HG03095 (cell line): ENCODE data around the gene SFTPA2.
"Not testable (repeated sequence)": the region's sequence is repeated elsewhere in the genome, so short reads cannot be mapped to it uniquely, and the experiment has no call there.

Experiments used
- ATAC-seq: cut with Tn5 transposase; IDR thresholded peaks from one replicate; pipeline ENCODE4 v1.9.1; 2021; ENCODE audit warnings: moderate library complexity; ENCODE audit not compliant: unreplicated experiment

SFTPA2 gene

DNA sequence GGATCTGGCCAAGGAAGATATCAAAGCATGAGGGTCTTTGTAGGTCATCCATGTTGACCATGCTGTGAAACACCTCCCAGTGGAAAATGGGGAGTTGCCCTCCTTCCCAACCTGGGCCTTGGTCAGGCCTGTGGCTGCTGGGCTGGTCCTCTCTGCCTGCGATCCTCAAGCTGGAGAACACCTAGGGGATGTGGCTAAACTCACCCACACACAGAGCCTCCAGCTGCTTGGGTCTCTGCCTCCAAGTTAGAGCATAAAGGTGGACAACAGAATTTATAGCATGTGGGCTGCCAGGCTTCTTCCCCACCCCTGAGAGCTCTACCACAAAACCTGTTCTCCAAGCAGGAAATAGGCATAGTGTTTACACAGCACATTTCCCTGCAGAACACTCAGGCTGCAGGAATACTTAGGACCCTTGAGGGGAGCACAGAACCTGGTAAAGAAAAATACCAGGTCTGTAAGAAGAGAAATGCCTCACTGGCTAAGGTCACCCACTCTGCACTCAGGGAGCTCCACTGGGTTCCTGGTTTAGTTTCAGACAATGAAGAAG, at the start of gene SFTPA2:
SFTPA2 (minus strand) TSS at position 248 of the 550 bp plus-strand sequence. CDS start 924 bp downstream, outside the sequence.
- no peak for ATAC-seq

GRCh38 chr10:79608505-79609375, 48.5 kb upstream of the SFTPA2 start:
- no peak for ATAC-seq

- ATAC-seq: no peak
These were observed 45.1 kb upstream of the SFTPA2 start for GRCh38 chr10:79605308-79605707.

DNA sequence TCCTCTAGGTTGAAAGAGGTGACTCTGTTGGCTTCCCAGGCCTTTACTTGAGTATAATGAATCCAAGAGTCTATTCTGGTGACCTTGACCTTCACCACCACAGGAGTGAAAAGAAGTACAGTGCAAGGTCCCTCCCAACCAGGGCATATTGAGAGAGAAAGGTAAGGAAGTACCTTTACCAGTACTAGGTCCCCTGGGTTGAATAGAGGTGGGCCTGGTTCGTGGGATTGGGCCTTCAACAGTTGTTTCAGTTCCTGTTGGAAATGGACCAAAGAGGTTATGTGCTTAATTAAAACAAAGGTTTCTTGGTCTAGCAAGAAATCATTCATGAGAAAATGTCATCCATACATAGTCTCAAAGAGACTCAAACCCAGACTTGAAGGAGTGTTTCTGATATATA, 44.1 kb upstream of the SFTPA2 start:
- ATAC-seq: no peak

DNA sequence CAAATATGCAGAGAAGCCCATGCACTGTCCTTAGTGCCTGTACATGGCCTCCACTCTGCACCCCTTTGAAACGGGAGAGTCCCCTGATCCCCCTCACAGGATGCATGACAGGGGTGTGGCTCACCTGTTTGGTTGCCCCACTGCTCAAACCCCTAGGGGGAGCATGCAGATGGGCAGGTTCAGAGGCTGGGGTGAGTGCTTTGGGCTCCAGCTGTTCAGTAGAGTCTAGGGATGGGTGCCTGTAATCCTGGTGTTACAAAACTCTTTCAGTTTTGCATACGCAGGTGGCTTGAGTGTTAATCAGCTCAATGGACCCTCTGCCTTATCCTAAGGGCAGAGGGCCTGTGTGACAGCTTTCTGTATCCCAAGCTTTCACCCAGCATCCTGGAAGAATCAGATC, 42.7 kb upstream of the SFTPA2 start:
- no peak for ATAC-seq

- ATAC-seq: no peak
These were observed 41.7 kb upstream of the SFTPA2 start for GRCh38 chr10:79601939-79602338.

GRCh38 chr10:79599644-79600043, 39.4 kb upstream of the SFTPA2 start:
- not testable (repeated sequence) for ATAC-seq

GRCh38 chr10:79595510-79595909, 35.3 kb upstream of the SFTPA2 start:
- no peak for ATAC-seq

GRCh38 chr10:79594565-79594964, 34.4 kb upstream of the SFTPA2 start:
- not testable (repeated sequence) for ATAC-seq

GRCh38 chr10:79593377-79593776, 33.2 kb upstream of the SFTPA2 start:
- no peak for ATAC-seq

- no peak for ATAC-seq
These were observed 28.6 kb upstream of the SFTPA2 start for GRCh38 chr10:79588800-79589199.

- no peak for ATAC-seq
These were observed 26.7 kb upstream of the SFTPA2 start for GRCh38 chr10:79586933-79587332.

DNA sequence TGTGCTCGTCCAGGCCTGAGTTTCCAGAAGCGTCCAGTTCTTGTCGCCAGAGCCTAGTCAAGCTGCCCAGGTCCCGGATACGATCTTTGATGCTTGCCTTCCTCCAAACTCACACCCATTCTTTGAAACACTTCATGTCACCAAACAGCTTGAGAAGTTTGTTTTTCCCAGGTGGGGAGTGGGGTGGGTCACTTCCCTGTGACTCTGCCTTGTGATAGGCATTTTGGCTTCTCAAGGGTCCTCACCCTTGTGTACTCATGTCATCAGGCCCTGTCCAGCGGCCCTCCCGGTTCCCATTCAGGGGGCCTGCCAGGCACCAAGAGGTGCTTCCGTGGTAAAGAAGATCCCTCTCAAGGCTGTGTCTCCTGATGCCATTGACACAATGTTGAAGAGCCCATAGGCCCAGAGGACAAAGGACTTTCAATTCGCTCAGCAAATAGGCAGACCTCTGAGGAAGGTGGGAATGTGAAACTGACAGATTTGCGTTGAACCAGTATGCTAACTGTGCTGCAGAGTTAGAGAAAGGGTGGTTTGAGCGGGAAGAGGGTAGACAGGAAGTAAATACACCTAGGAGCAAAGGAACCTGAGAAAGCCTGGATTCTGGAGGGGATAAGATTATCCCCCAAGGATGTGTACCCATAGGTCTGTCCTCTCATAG, 25.8 kb upstream of the SFTPA2 start:
- no peak for ATAC-seq

DNA sequence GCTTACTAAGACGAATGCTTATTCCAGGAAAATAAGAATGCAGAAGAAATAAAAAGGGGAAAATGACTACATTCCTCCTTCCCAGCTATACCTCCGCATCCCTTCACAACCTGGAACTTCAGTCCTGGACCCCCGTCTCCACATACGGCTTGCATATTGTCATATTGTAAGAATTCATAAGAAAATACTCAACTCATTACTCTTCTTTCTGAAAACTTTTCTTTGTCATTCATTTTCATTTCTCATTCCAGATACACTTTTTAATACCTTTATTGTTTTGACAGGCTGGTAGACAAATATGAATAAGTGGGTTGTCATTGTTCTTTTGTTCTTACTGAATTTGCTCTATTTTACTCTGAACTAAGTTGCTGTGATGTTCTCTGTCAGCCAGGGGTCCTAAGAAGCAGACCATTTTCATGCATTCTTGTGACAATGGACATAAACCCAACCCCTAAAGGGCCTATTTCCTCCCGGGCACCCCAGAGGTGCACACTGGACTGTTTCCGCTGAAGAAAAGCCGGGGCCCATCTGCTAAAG, 23.3 kb upstream of the SFTPA2 start:
- no peak for ATAC-seq

GRCh38 chr10:79582954-79583353, 22.7 kb upstream of the SFTPA2 start:
- ATAC-seq: not testable (repeated sequence)

- ATAC-seq: no peak
These were observed 21.9 kb upstream of the SFTPA2 start for GRCh38 chr10:79582096-79582495.

DNA sequence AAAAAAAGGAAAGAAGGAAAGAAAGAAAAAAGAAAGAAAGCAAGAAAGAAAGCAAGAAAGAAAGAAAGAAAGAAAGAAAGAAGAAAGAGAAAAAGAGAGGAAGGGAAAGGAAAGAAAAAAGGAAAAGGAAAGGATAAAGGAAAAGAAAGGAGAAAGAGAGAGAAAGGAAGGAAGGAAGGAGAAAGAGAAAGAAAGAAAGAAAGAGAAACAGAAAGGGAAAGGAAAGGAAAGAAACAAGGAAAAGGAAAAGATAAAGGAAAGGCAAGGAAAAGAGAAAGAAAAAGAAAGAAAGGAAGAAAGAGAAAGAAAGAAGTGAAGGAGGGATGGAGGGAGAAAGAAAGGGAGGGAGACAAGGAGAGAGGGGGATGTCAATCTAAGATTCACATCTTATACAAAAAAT, 20.8 kb upstream of the SFTPA2 start:
- ATAC-seq: no peak

DNA sequence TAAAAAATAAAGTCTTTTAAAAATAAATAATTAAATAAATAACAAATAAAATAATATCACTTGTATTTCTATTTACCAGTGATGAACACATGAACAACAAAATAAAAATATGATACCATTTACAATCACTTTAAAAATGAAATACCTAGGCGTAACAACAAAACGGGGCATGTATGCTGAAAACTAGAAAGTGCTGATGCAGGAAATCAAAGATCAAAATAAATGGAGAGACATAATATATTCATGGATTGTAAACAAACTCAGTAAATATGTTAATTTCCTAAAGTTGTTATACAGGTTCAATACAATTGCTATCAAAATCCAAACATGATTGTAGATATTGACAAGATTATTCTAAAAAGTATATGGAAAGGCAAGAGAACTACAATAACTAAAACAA, 19.2 kb upstream of the SFTPA2 start:
- no peak for ATAC-seq

DNA sequence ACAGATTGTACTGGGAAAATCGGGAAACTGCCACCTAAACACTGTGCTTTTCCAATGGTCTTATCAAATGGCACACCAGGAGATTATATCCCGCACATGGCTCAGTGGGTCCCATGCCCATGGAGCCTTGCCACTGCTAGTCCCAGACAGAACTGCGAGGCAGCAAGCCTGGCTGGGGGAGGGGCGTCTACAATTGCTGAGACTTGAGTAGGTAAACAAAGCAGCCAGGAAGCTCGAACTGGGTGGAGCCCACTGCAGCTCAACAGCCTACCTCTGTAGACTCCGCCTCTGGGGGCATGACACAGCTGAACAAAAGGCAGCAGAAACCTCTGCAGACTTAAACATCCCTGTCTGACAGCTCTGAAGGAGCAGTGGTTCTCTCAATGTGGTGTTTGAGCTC, 10.4 kb upstream of the SFTPA2 start:
- ATAC-seq: not testable (repeated sequence)

DNA sequence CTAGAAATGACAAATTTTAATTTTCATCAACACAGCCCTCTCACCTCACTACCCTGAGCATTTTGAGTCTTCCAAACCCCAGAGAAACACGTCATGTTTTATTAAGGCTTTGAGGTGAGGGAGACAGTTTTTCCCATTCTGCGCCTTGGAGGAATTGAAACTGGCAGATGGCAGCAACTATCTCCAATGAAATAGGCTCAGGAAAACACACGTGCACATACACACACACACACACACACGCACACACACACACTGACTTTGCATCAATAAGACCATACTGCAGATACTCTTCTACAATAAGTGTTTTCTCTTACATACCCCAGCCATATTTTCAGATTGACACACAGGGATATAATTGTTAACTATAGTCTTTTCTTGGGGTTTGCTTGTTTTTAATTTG, 3.2 kb upstream of the SFTPA2 start:
- ATAC-seq: no peak

GRCh38 chr10:79562135-79562756, 2.0 kb upstream of the SFTPA2 start:
- ATAC-seq: peak; percentile 68
